DMS53 (cell line): ENCODE results near the gene PCAT7.
"Not testable (repeated sequence)": the region's sequence is repeated elsewhere in the genome, so short reads cannot be mapped to it uniquely, and the experiment has no call there.

Experiments used
- DNase-seq: peaks from one replicate; lab custom pipeline; 2025; lab: John Stamatoyannopoulos, UW

Gene PCAT7

GRCh38 chr9:94554439-94555331, at the start of gene PCAT7:
Gene PCAT7, plus strand, starts transcription at chr9:94555083.
- DNase-seq = peak; percentile 93

GRCh38 chr9:94506370-94506769, 48.5 kb upstream of the PCAT7 start:
- not testable (repeated sequence) for DNase-seq

GRCh38 chr9:94507531-94508258, 47.2 kb upstream of the PCAT7 start:
- DNase-seq = peak; percentile 62

- peak; percentile 6 for DNase-seq
Measured at GRCh38 chr9:94511134-94511954, 43.5 kb upstream of the PCAT7 start.

GRCh38 chr9:94511955-94512265, 43.0 kb upstream of the PCAT7 start:
- no peak for DNase-seq

GRCh38 chr9:94514722-94515121, 40.2 kb upstream of the PCAT7 start:
- DNase-seq = no peak

- no peak for DNase-seq
Measured at GRCh38 chr9:94517254-94517653, 37.6 kb upstream of the PCAT7 start.

GRCh38 chr9:94525396-94526035, 29.4 kb upstream of the PCAT7 start:
- DNase-seq = no peak

- DNase-seq = no peak
Measured at GRCh38 chr9:94526271-94526670, 28.6 kb upstream of the PCAT7 start.

- no peak for DNase-seq
Measured at GRCh38 chr9:94526951-94527350, 27.9 kb upstream of the PCAT7 start.

GRCh38 chr9:94528886-94529285, 26.0 kb upstream of the PCAT7 start:
- no peak for DNase-seq

GRCh38 chr9:94533155-94533554, 21.7 kb upstream of the PCAT7 start:
- peak; percentile 33 for DNase-seq

- DNase-seq = no peak
Measured at GRCh38 chr9:94533601-94534000, 21.3 kb upstream of the PCAT7 start.

- no peak for DNase-seq
Measured at GRCh38 chr9:94534901-94535300, 20.0 kb upstream of the PCAT7 start.

- DNase-seq = no peak
Measured at GRCh38 chr9:94538908-94539307, 16.0 kb upstream of the PCAT7 start.

GRCh38 chr9:94544335-94544734, 10.5 kb upstream of the PCAT7 start:
- not testable (repeated sequence) for DNase-seq

- DNase-seq = no peak
Measured at GRCh38 chr9:94545940-94546339, 8.9 kb upstream of the PCAT7 start.

- peak; percentile 85 for DNase-seq
Measured at GRCh38 chr9:94553029-94553938, 1.6 kb upstream of the PCAT7 start.

GRCh38 chr9:94554078-94554438, 825 bp upstream of the PCAT7 start:
- no peak for DNase-seq

- DNase-seq = no peak
Measured at GRCh38 chr9:94557376-94557775, 2.5 kb downstream of the PCAT7 start.

GRCh38 chr9:94560237-94560636, 5.4 kb downstream of the PCAT7 start:
- DNase-seq = no peak
